ENCODE results near the gene SEPTIN12.

DNA sequence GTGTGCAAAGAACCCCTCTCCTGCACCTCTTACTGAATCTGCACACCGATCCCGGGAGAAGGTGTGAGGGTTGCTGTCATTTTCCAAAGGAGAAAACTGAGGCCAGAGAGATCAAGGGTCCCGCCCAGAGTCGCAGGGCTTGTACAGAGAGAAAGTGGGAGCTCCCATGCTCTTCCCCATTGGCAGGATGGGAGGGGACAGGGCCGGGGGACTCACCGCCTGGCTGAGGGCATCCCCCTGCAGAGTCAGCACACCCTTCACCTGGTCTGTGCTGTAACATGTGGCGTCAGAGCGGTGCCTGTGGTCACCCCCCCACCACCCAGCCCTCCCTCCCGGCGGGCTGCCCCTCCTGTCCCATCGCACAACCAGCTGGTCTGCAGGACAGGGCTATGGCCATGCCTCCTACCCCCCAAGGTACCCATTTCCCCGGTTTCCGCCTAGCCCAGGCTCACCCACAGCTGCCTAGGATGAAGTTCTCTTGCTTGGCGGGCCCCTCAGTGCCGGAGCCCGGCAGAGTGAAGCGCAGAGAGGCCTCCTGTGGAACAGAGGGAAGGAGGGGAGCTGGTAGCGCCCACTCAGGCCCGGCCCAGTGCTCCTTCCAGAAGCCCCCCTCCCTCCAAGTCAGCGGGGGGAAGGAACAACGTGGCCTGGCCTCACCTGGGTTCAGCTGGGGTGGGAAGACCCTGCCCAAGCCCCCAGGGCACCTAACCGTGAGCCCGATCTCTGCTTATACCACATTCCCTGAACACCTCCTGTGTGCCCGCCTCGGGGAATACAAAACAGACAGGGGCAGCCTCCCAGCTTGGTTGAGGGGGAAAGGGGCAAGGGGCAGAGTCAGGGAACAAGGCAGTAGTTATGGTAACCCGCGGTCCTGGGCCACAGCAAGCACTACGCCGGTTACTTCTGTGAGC, 13.2 kb upstream of the SEPTIN12 start:
- TF ChIP-seq JUNB (IDR thresholded peaks at IDR 0.05; ENCODE audit: unreplicated experiment): no peak
- TF ChIP-seq STAT1 (IDR thresholded peaks at IDR 0.05; ENCODE audit: unreplicated experiment): no peak
- TF ChIP-seq EZH2 (IDR thresholded peaks at IDR 0.05; ENCODE audit: low read depth, unreplicated experiment): no peak
- TF ChIP-seq, protein P1, sequence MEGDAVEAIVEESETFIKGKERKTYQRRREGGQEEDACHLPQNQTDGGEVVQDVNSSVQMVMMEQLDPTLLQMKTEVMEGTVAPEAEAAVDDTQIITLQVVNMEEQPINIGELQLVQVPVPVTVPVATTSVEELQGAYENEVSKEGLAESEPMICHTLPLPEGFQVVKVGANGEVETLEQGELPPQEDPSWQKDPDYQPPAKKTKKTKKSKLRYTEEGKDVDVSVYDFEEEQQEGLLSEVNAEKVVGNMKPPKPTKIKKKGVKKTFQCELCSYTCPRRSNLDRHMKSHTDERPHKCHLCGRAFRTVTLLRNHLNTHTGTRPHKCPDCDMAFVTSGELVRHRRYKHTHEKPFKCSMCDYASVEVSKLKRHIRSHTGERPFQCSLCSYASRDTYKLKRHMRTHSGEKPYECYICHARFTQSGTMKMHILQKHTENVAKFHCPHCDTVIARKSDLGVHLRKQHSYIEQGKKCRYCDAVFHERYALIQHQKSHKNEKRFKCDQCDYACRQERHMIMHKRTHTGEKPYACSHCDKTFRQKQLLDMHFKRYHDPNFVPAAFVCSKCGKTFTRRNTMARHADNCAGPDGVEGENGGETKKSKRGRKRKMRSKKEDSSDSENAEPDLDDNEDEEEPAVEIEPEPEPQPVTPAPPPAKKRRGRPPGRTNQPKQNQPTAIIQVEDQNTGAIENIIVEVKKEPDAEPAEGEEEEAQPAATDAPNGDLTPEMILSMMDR (conservative IDR thresholded peaks at IDR 0.05; ENCODE audit: low read depth in 2 of 2): no peak
- no peak for TF ChIP-seq POLR2AphosphoS5 (IDR thresholded peaks at IDR 0.05; ENCODE audit: low read depth)
